GM12892 (cell line): Measurements from ENCODE around the gene SERP2.

Experiments used
- POLR2A ChIP-seq: IDR thresholded peaks from 2 replicates; pipeline ENCODE4 v1.6.1; 2011; ENCODE audit warnings: low read depth, low read length, control low read depth
- POLR2AphosphoS5 ChIP-seq: IDR thresholded peaks from 2 replicates; pipeline ENCODE4 v1.6.1; 2011; ENCODE audit warnings: low read depth, low read length, control low read depth

DNA sequence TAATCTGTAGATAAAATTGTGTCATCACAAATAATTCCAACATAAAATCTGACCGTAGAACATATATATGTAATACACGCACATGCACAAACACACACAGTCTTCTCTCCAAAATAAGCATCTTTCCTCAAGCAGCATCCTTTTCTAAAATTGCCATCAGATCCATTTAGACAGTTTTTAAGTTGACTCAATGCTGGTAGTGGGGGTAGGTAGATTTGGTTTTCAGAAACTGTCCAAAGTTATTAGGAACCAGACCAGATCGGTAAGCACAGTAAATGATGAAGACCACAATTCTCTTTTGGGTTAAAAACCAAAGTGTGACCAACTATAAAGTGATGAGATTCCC lies 64.6 kb downstream of the SERP2 start:
- TF ChIP-seq POLR2A: no peak
- TF ChIP-seq POLR2AphosphoS5: no peak
